Fibroblast of lung (primary cell): ENCODE results near the gene MAGEA9B. TPM values are rescaled to one million over a fixed set of nuclear protein-coding genes. Genes with fewer than 3 reads are reported as not detected.
"Not testable (repeated sequence)": the region's sequence is repeated elsewhere in the genome, so short reads cannot be mapped to it uniquely, and the experiment has no call there.

Experiments used
- DNase-seq, 2 donors: peaks; one replicate each; pipeline versions ENCODE4 v3.0.0 to v3.0.0-alpha.2; 2010; ENCODE audit warnings: low read depth in 2 of 2
- H2AFZ ChIP-seq: 2 replicates; pipeline ENCODE4 v1.5.1; 2012; ENCODE audit warnings: low read length, control low read depth, inconsistent platforms
- H3K27ac ChIP-seq: 2 replicates; pipeline ENCODE4 v1.5.1; 2011; ENCODE audit warnings: low read length, control low read depth; ENCODE audit not compliant: insufficient read depth
- H3K27me3 ChIP-seq: 2 replicates; pipeline ENCODE4 v1.5.1; 2011; ENCODE audit warnings: mild to moderate bottlenecking, low read length; ENCODE audit not compliant: control insufficient read depth, insufficient read depth
- H3K36me3 ChIP-seq: 2 replicates; pipeline ENCODE4 v1.5.1; 2011; ENCODE audit warnings: low read length; ENCODE audit not compliant: control insufficient read depth, insufficient read depth
- H3K4me1 ChIP-seq: 2 replicates; pipeline ENCODE4 v1.5.1; 2011; ENCODE audit warnings: low read length; ENCODE audit not compliant: control insufficient read depth, insufficient read depth; ENCODE audit errors: extremely low read depth
- H3K4me2 ChIP-seq: 2 replicates; pipeline ENCODE4 v1.5.1; 2011; ENCODE audit warnings: low read length, control low read depth; ENCODE audit not compliant: insufficient read depth; ENCODE audit errors: extremely low read depth
- H3K4me3 ChIP-seq, 4 experiments: fragments of 200-600 bp in 1 of 4; sonication (generic) in 1 of 4; replicated peaks in 1 of 4; 2 replicates each; pipeline ENCODE4 v1.5.1; 2011 to 2016; ENCODE audit warnings: low read length in 4 of 4, low read depth in 3 of 4, mild to moderate bottlenecking in 3 of 4, control low read depth in 2 of 4, inconsistent platforms in 1 of 4, mixed read lengths in 1 of 4; ENCODE audit not compliant: insufficient read depth in 1 of 4; ENCODE audit errors: control extremely low read depth in 1 of 4
- H3K79me2 ChIP-seq: 2 replicates; pipeline ENCODE4 v1.5.1; 2012; ENCODE audit warnings: mild to moderate bottlenecking, low read length, inconsistent platforms; ENCODE audit not compliant: control insufficient read depth, insufficient read depth
- H3K9ac ChIP-seq: 2 replicates; pipeline ENCODE4 v1.5.1; 2011; ENCODE audit warnings: mild to moderate bottlenecking, low read length, control low read depth; ENCODE audit not compliant: insufficient read depth
- H3K9me3 ChIP-seq: 2 replicates; pipeline ENCODE4 v1.5.1; 2012; ENCODE audit warnings: low read depth, low read length; ENCODE audit not compliant: control insufficient read depth, insufficient read depth
- H4K20me1 ChIP-seq: 2 replicates; pipeline ENCODE4 v1.5.1; 2011; ENCODE audit warnings: low read length; ENCODE audit not compliant: control insufficient read depth, insufficient read depth; ENCODE audit errors: extremely low read depth
- CTCF ChIP-seq, 2 donors: IDR thresholded peaks in 1 of 2; conservative IDR thresholded peaks in 1 of 2; 1 replicate in 1 of 2; 2 replicates in 1 of 2; pipeline ENCODE4 v1.5.1; 2011 to 2012; ENCODE audit warnings: low read length in 2 of 2, control low read depth in 1 of 2, inconsistent platforms in 1 of 2, low read depth in 1 of 2, mild to moderate bottlenecking in 1 of 2
- EZH2 ChIP-seq: IDR thresholded peaks from 2 replicates; pipeline ENCODE4 v1.5.1; 2012; ENCODE audit warnings: low read length, control low read depth, mild to moderate bottlenecking; ENCODE audit errors: missing control alignments
- polyA plus RNA-seq, 2 donors: library from polyadenylated mRNA; depleted of rRNA in 1 of 2; stranded (reverse) in 1 of 2; unstranded in 1 of 2; fragments of >200 nt; gene quantifications; 2 replicates each; pipeline ENCODE4 v1.2.1, GENCODE V29; 2011 to 2012; ENCODE audit warnings: missing spikeins in 1 of 2
- total RNA-seq: library from RNA; depleted of rRNA; stranded (reverse); fragments of >200 nt; gene quantifications from 2 replicates; pipeline ENCODE4 v1.2.1, GENCODE V29; 2014

Gene MAGEA9B
- total and polyA plus RNA-seq, 2 donors (not counting 1 experiment from before 2014, with no cell fraction given): not detected

- H3K4me2 ChIP-seq: no peak overlapping the region
- no peaks in the 10 kb centered on the region for H3K36me3 ChIP-seq
- H3K4me1 ChIP-seq: no peaks in the 10 kb centered on the region
- H3K9ac ChIP-seq: no peak overlapping the region
- H3K9me3 ChIP-seq: no peaks in the 10 kb centered on the region
- no peaks in the 10 kb centered on the region for H4K20me1 ChIP-seq
- no peak for DNase-seq
- H2AFZ ChIP-seq: no peak overlapping the region
- H3K27me3 ChIP-seq: no peaks in the 10 kb centered on the region
- no peak for TF ChIP-seq CTCF (conservative IDR thresholded peaks at IDR 0.05 in 1 of 2, IDR thresholded peaks at IDR 0.05 in 1 of 2; ENCODE audit: low read depth in 1 of 2, low read length in 2 of 2)
- TF ChIP-seq EZH2: no peak
- H3K27ac ChIP-seq: no peak overlapping the region
- no peaks in the 10 kb centered on the region for H3K79me2 ChIP-seq
- no peak overlapping the region for H3K4me3 ChIP-seq
Measured at GRCh38 chrX:149611623-149612175, 24.4 kb upstream of the MAGEA9B start.

GRCh38 chrX:149610511-149610910, 23.3 kb upstream of the MAGEA9B start:
- no peaks in the 10 kb centered on the region for H3K79me2 ChIP-seq
- H4K20me1 ChIP-seq: no peaks in the 10 kb centered on the region
- H3K27ac ChIP-seq: no peak overlapping the region
- no peak for TF ChIP-seq CTCF (conservative IDR thresholded peaks at IDR 0.05 in 1 of 2, IDR thresholded peaks at IDR 0.05 in 1 of 2; ENCODE audit: low read depth in 1 of 2, low read length in 2 of 2)
- no peak for TF ChIP-seq EZH2
- H2AFZ ChIP-seq: no peak overlapping the region
- no peak overlapping the region for H3K4me3 ChIP-seq
- no peaks in the 10 kb centered on the region for H3K9me3 ChIP-seq
- H3K9ac ChIP-seq: no peak overlapping the region
- H3K4me1 ChIP-seq: no peaks in the 10 kb centered on the region
- H3K4me2 ChIP-seq: no peak overlapping the region
- no peak for DNase-seq
- H3K27me3 ChIP-seq: no peaks in the 10 kb centered on the region
- no peaks in the 10 kb centered on the region for H3K36me3 ChIP-seq

- Histone ChIP-seq H3K36me3 (no peaks in the 10 kb centered on the region), H2AFZ (no peak overlapping the region), H3K9ac (no peak overlapping the region), H3K27me3 (no peaks in the 10 kb centered on the region), H3K4me2 (no peak overlapping the region), H3K4me1 (no peaks in the 10 kb centered on the region), H4K20me1 (no peaks in the 10 kb centered on the region), H3K79me2 (no peaks in the 10 kb centered on the region), H3K9me3 (no peaks in the 10 kb centered on the region), H3K4me3 (no peak overlapping the region), H3K27ac (no peak overlapping the region)
- TF ChIP-seq CTCF (conservative IDR thresholded peaks at IDR 0.05 in 1 of 2, IDR thresholded peaks at IDR 0.05 in 1 of 2; ENCODE audit: low read depth in 1 of 2, low read length in 2 of 2): no peak
- no peak for TF ChIP-seq EZH2
- DNase-seq: no peak
Measured at GRCh38 chrX:149607699-149608098, 20.4 kb upstream of the MAGEA9B start.

GRCh38 chrX:149605248-149605885, 18.1 kb upstream of the MAGEA9B start:
- not testable (repeated sequence) for H3K36me3 ChIP-seq, H3K27me3 ChIP-seq, H3K27ac ChIP-seq, H3K9ac ChIP-seq, H4K20me1 ChIP-seq, H2AFZ ChIP-seq, H3K9me3 ChIP-seq, H3K4me1 ChIP-seq, H3K4me2 ChIP-seq, H3K4me3 ChIP-seq, H3K79me2 ChIP-seq
- peak in 1 of 2 donors; percentile 10 for DNase-seq
